Gastrocnemius medialis (tissue), 4 donors: ENCODE measurements around the gene PACS1. TPM values are rescaled to one million over a fixed set of nuclear protein-coding genes. Genes with fewer than 3 reads are reported as not detected.

Source experiments
- ATAC-seq, 2 donors: fragments of 150-250 bp; one replicate each; pipeline ENCODE4 v1.9.1; 2016
- DNase-seq, 2 donors: peaks; one replicate each; pipeline ENCODE4 v3.0.0-alpha.2; 2019
- H3K27ac ChIP-seq, 4 donors: fragments of 200-600 bp; sonication (generic); 1 replicate in 1 of 4; 2 replicates in 3 of 4; pipeline ENCODE4 v1.5.1; 2016 to 2018; ENCODE audit warnings: mild to moderate bottlenecking in 2 of 4, moderate library complexity in 1 of 4
- H3K27me3 ChIP-seq, 3 donors: fragments of 200-600 bp; sonication (generic) in 2 of 3; 1 replicate in 1 of 3; 2 replicates in 2 of 3; pipeline versions ENCODE4 v1.5.1 to v1.6.0; 2016 to 2019; ENCODE audit warnings: mild to moderate bottlenecking in 1 of 3, moderate library complexity in 1 of 3
- H3K36me3 ChIP-seq, 2 donors: fragments of 200-600 bp; sonication (generic) in 1 of 2; one replicate each; pipeline ENCODE4 v1.5.1; 2017 to 2018
- H3K4me1 ChIP-seq, 2 donors: fragments of 200-600 bp; sonication (generic) in 1 of 2; one replicate each; pipeline ENCODE4 v1.5.1; 2016 to 2017; ENCODE audit warnings: mild to moderate bottlenecking in 2 of 2
- H3K4me3 ChIP-seq, 4 donors: fragments of 200-600 bp; sonication (generic) in 3 of 4; 1 replicate in 1 of 4; 2 replicates in 3 of 4; pipeline ENCODE4 v1.5.1; 2016 to 2019; ENCODE audit warnings: mild to moderate bottlenecking in 2 of 4
- H3K9me3 ChIP-seq, 3 donors: fragments of 200-600 bp; sonication (generic) in 2 of 3; 1 replicate in 1 of 3; 2 replicates in 2 of 3; pipeline ENCODE4 v1.5.1; 2016 to 2019
- POLR2A ChIP-seq, 2 donors: fragments of 450-650 bp; IDR thresholded peaks; one replicate each; pipeline ENCODE4 v1.6.1; 2017; ENCODE audit warnings: antibody characterized with exemption in 2 of 2, mild to moderate bottlenecking in 2 of 2, moderate library complexity in 2 of 2
- in situ Hi-C, 4 donors: fragments of 200-750 bp; cut with MboI; loops; one replicate each; pipeline versions ENCODE4 v1.15.0 to v1.8.0; 2017; ENCODE audit warnings: low sequenced_read_pairs in 4 of 4
- intact Hi-C: fragments of 100-400 bp; cut with DNase I; formaldehyde crosslinking; loops from one replicate; pipeline ENCODE4 v1.15.1; 2023; ENCODE audit warnings: low total_unique reads
- total RNA-seq, 4 donors: library from RNA; depleted of rRNA; stranded (reverse); fragments of >200 nt; gene quantifications; one replicate each; pipeline versions ENCODE4 v1.1.0 to v1.2.3, GENCODE V29; 2016
- TF ChIP-seq, protein P1 (sequence below), 5 experiments: fragments of 450-650 bp in 3 of 5; fragments of 200-600 bp in 2 of 5; sonication (generic) in 2 of 5; IDR thresholded peaks in 4 of 5; conservative IDR thresholded peaks in 1 of 5; 1 replicate in 4 of 5; 2 replicates in 1 of 5; pipeline ENCODE4 v1.5.1; 2016 to 2019; ENCODE audit warnings: antibody characterized with exemption in 5 of 5, mild to moderate bottlenecking in 3 of 5, moderate library complexity in 3 of 5

The PACS1 gene
- total RNA-seq, 4 donors from 2014 or later = 6.6 to 20.4 (median 16.9) TPM

GRCh38 chr11:66183494-66184048, 113.5 kb downstream of the PACS1 start:
- DNase-seq (no peak), ATAC-seq (no peak)
- H3K27me3 ChIP-seq = no peaks in the 10 kb centered on the region
- no peak overlapping the region for H3K4me3 ChIP-seq
- TF ChIP-seq, protein P1, sequence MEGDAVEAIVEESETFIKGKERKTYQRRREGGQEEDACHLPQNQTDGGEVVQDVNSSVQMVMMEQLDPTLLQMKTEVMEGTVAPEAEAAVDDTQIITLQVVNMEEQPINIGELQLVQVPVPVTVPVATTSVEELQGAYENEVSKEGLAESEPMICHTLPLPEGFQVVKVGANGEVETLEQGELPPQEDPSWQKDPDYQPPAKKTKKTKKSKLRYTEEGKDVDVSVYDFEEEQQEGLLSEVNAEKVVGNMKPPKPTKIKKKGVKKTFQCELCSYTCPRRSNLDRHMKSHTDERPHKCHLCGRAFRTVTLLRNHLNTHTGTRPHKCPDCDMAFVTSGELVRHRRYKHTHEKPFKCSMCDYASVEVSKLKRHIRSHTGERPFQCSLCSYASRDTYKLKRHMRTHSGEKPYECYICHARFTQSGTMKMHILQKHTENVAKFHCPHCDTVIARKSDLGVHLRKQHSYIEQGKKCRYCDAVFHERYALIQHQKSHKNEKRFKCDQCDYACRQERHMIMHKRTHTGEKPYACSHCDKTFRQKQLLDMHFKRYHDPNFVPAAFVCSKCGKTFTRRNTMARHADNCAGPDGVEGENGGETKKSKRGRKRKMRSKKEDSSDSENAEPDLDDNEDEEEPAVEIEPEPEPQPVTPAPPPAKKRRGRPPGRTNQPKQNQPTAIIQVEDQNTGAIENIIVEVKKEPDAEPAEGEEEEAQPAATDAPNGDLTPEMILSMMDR (IDR thresholded peaks at IDR 0.05 in 4 of 5, conservative IDR thresholded peaks at IDR 0.05 in 1 of 5) = no peak
- TF ChIP-seq POLR2A (IDR thresholded peaks at IDR 0.05) = no peak
- H3K9me3 ChIP-seq = no peaks in the 10 kb centered on the region
- intact Hi-C loops = no loop called here
- H3K36me3 ChIP-seq = no peaks in the 10 kb centered on the region
- no peak overlapping the region for H3K27ac ChIP-seq
- no peaks in the 10 kb centered on the region for H3K4me1 ChIP-seq
- in situ Hi-C loops = no loop called here

DNA sequence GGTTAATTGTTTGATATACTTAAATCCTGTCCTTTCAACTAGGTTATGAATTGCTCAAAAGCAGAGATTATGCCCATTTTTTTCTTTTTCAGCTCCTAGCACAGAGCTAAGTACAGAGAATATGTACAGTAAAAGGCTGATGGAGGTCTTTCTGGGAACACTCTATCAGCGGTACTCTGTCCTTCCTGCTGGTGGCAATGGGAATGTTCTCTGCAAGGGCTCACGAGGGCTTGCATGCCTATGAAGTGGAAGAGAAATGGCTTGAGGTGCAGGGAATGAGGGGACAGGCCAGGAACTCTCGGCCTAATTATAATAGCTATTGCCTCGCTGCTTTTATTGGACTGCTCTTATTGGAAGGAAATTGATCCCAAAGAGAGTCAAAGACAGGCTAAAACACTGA, 114.7 kb downstream of the PACS1 start:
- in situ Hi-C loops = no loop called here
- no peak overlapping the region for H3K27ac ChIP-seq
- ATAC-seq = no peak

DNA sequence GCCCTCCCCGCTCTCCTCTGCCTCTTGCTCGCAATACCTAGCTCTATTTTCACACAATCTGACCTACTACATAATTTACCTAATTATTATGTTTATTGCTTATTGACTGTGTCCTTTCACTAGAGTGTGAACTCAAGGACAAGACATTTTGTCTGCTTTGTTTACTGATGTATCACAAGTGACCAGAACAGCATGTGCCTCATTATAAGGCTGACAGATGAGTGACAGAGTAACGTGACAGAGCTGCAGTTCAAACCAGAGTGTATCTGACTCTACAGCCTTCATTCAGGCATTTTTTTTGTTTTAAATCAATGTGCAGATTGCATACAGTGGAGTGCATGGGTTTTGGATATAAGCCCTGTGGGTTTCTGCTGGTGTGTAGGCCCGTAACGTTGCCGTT, 116.4 kb downstream of the PACS1 start:
- TF ChIP-seq POLR2A (IDR thresholded peaks at IDR 0.05) = no peak
- TF ChIP-seq, protein P1 (IDR thresholded peaks at IDR 0.05 in 4 of 5, conservative IDR thresholded peaks at IDR 0.05 in 1 of 5) = no peak
- Histone ChIP-seq H3K27me3 (no peaks in the 10 kb centered on the region), H3K36me3 (no peaks in the 10 kb centered on the region), H3K4me3 (no peak overlapping the region), H3K27ac (no peak overlapping the region), H3K4me1 (no peaks in the 10 kb centered on the region), H3K9me3 (no peaks in the 10 kb centered on the region)
- in situ Hi-C loops = no loop called here
- intact Hi-C loops = no loop called here
- DNase-seq (no peak), ATAC-seq (no peak)

More for the DNA sequence above, 114.7 kb downstream of the PACS1 start:
- Histone ChIP-seq H3K27me3 (no peaks in the 10 kb centered on the region), H3K4me1 (no peaks in the 10 kb centered on the region), H3K9me3 (no peaks in the 10 kb centered on the region), H3K4me3 (no peak overlapping the region), H3K36me3 (no peaks in the 10 kb centered on the region)
- intact Hi-C loops = no loop called here
- no peak for TF ChIP-seq POLR2A (IDR thresholded peaks at IDR 0.05)
- TF ChIP-seq, protein P1 (IDR thresholded peaks at IDR 0.05 in 4 of 5, conservative IDR thresholded peaks at IDR 0.05 in 1 of 5) = no peak
- DNase-seq = no peak

- no peak overlapping the region for H3K4me3 ChIP-seq
- no peaks in the 10 kb centered on the region for H3K9me3 ChIP-seq
- H3K36me3 ChIP-seq = no peaks in the 10 kb centered on the region
- no peak for ATAC-seq
- DNase-seq = no peak
- in situ Hi-C loops (no loop called here), intact Hi-C loops (no loop called here)
- H3K27me3 ChIP-seq = no peaks in the 10 kb centered on the region
- TF ChIP-seq, protein P1 (IDR thresholded peaks at IDR 0.05 in 4 of 5, conservative IDR thresholded peaks at IDR 0.05 in 1 of 5) = no peak
- no peak for TF ChIP-seq POLR2A (IDR thresholded peaks at IDR 0.05)
- no peaks in the 10 kb centered on the region for H3K4me1 ChIP-seq
- no peak overlapping the region for H3K27ac ChIP-seq
Measured at GRCh38 chr11:66187453-66187852, 117.4 kb downstream of the PACS1 start.

- in situ Hi-C loops = no loop called here
- H3K4me1 ChIP-seq = no peaks in the 10 kb centered on the region
- H3K36me3 ChIP-seq = no peaks in the 10 kb centered on the region
- intact Hi-C loops = no loop called here
- no peak overlapping the region for H3K27ac ChIP-seq
- H3K4me3 ChIP-seq = no peak overlapping the region
- ATAC-seq (no peak), DNase-seq (no peak)
- TF ChIP-seq, protein P1 (IDR thresholded peaks at IDR 0.05 in 4 of 5, conservative IDR thresholded peaks at IDR 0.05 in 1 of 5) = no peak
- H3K27me3 ChIP-seq = no peaks in the 10 kb centered on the region
- H3K9me3 ChIP-seq = no peaks in the 10 kb centered on the region
Measured at GRCh38 chr11:66188580-66188979, 118.5 kb downstream of the PACS1 start.
